Measurements from ENCODE around the gene GALNS.

- TF ChIP-seq CTCF (IDR thresholded peaks at IDR 0.05) (no peak), POLR2A (IDR thresholded peaks at IDR 0.05) (no peak)
Measured at GRCh38 chr16:88842308-88842756, 14.4 kb downstream of the GALNS start.

Measured in adrenal gland (tissue), 5 donors.